HG03469 (cell line): ENCODE data around the gene APBB3.
"Not testable (repeated sequence)": the region's sequence is repeated elsewhere in the genome, so short reads cannot be mapped to it uniquely, and the experiment has no call there.

Source experiments
- ATAC-seq: cut with Tn5 transposase; IDR thresholded peaks from one replicate; pipeline ENCODE4 v1.9.1; 2021; ENCODE audit warnings: mild to moderate bottlenecking, moderate library complexity, moderate number of reproducible peaks; ENCODE audit not compliant: unreplicated experiment

APBB3 gene

DNA sequence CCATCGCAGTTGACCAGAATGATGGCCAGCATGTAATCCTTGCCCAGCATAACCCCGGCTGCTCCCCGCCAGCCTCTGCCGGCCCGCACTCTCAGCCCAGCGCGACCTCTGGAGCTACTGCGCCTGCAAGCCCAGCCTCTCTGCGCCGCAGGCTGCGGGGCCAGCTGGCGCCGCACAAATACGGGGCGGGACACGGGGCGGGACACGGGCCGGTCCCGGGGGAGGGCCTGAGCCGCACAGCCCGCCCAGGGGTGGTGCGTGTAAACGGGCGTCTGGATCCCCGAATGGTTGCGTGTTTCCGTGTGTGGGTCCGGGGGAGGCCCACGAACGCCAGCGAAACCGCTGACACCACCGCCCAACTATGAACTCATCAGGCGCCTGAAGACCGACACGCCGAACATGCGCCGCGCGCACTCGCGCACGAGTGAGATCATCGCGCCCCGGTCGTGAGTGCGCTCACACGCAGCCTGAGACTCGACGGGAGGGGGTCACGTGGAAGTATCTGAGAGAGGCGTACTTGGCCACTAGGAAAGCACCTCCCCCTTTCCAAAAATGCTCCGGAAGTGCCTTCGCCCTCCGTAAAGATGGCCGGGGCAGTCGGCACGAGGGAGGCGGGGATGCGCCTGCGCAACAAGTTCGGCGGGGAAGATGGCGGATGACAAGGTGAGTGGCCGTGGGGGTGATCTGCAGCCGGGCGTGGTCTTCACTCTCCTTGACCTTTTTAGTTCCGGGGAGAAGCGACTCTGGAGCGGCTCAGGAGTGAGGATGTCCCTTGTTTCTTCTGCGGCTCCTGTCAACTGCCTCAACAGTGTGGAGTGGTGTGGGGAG lies at the start of gene APBB3, which contains the start of gene SLC35A4:
APBB3 (minus strand) TSS at position 403 of the 828 bp plus-strand sequence; CDS start at position 50, 353 bp downstream.
SLC35A4 (plus strand) TSS at position 633 of the 828 bp plus-strand sequence. CDS start 2,342 bp downstream, outside the sequence.
- ATAC-seq: peak; percentile 78

DNA sequence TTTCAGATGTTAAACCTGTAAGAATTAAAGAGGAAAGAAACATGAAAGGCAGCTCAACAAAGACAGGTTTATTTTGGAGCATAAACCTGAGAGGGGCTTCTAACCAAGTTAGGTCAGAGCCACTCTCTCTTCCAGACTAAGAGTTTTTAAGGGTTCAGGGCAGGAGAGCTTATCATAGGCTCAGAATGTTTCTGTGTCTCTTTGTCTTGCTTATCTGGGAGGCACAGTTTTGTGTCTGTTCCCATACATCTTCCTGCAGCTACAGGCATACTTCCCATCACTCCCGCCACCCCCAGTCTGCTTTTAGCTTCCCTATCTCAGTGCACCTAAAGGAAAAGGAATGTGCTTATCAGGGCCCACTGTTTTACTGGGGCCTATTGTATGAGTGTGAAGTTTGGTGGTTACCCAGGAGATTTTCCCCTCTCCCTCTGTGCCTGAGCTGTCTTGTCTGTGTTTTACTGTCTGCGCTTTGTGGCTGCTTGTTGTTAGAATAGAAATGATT lies 46.7 kb upstream of the APBB3 start:
- ATAC-seq: no peak

- ATAC-seq: no peak
Observed at GRCh38 chr5:140609126-140609525, 44.7 kb upstream of the APBB3 start.

GRCh38 chr5:140608722-140609121 lies 44.3 kb upstream of the APBB3 start:
- no peak for ATAC-seq

DNA sequence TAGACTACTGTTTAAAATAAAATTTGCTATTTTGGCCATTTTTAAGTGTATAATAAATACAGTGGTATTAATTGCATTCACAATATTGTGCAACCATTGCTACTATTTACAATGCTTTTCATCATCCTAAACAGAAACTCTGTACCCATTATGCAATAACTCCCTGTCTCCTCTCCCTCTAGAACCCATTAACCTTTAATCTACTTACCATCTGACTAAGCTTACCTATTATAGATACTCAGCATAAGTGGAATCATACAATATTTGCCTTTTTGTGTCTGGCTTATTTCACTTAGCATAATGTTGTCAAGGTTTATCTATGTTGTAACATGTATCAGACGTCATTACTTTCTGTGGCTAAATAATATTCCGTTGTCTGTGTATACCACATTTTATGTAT lies 42.6 kb upstream of the APBB3 start:
- no peak for ATAC-seq

GRCh38 chr5:140605879-140606278 lies 41.5 kb upstream of the APBB3 start:
- no peak for ATAC-seq

DNA sequence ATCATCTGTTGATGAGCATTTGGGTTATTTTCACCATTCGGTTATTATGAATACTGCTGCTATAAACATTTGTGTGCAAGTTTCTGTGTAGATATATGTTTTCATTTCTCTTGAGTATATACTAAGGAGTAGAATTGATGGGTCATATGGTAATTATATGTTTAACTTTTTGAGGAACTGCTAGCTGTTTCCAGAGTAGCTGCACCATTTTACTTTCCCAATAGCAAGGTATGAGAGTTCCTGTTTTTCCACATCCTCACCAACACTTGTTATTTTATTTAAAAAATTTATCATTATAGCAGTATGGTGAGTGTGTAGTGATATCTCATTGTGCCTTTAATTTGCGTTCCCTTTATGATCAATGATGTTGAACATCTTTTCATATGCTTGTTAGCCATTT lies 39.3 kb upstream of the APBB3 start:
- no peak for ATAC-seq

DNA sequence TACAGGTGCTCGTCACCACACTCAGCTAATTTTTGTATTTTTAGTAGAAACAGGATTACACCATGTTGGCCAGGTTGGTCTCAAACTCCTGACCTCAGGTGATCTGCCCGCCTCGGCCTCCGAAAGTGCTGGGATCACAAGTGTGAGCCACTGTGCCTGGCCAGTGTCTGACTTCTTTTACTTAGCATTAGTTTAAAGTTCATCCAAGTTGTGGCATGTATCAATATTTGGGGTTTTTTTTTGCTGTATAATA lies 39.0 kb upstream of the APBB3 start:
- ATAC-seq: not testable (repeated sequence)

DNA sequence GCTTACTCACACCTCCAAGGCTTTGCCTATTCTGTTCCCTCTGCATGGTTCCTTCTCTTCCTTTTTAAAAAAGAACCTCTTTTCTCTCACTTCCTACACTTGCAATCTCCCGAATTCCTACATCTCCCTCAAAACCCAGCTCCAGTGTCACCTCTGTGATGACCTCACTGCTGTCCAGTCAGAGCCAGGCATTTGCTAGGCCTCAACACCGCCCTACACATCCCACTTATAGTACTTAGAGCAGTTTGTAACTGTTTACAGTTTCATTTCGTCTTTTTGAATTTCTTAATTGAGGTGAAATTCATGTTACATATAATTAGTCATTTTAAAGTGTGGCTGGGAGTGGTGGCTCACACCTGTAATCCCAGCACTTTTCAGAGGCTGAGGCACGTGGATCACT lies 37.7 kb upstream of the APBB3 start:
- ATAC-seq: no peak

DNA sequence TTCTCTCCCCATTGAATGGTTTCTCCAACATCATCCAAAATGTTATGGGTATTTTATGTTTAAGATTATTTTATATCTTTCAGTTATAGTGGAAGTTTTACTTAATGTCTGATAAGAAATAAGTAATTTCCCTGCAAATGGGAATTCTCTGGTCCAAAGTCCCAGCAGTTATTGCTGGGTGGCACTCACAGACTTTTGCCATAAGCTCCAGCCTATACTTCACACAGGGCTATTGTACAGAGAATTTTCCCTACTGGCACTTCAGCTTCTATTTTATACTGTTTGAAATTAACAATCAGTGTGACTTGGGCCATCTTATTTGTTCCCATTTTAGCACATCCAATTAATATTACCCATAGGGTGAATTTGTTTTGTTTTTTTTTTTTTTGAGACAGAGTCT lies 35.7 kb upstream of the APBB3 start:
- ATAC-seq: no peak

DNA sequence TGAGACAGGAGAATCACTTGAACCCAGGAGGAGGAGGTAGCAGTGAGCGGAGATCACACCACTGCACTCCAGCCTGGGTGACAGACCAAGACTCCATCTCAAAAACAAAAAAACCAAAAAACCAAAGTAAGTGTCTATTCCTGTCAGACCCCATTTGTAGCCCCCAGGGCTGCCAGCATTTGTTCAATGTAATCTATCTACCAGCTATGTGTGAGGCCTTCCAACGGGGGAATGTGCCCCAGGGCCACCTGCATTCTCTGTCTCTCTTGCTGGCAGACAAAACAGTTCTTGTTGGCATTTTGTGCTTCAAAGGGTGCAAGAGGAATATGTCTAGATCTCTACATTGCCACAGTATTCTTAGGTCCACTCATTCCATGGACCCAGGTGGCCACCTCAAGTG lies 34.4 kb upstream of the APBB3 start:
- no peak for ATAC-seq

DNA sequence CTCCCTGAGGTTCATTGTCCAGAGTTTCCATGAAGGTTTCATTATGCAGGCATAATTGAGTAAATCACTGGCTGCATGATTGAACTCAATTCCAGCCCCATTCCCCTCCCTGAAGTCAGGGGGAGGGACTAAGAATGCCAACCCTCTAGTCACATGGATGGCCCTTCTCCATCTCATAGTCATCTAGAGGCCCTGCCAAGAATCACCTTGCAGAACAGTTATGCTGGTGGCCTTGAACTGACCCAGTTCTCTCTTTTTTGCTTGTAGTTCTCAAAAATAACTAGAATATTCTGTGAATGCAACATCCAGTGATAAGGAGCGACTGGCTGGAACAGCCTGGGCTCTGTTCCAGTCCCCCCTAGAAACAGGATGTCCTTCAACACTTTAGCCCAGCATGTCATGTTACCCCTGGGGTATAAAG lies 31.9 kb upstream of the APBB3 start:
- no peak for ATAC-seq

- ATAC-seq: no peak
Observed at GRCh38 chr5:140595538-140596300, 31.3 kb upstream of the APBB3 start.

GRCh38 chr5:140594169-140594568 lies 29.8 kb upstream of the APBB3 start:
- no peak for ATAC-seq

DNA sequence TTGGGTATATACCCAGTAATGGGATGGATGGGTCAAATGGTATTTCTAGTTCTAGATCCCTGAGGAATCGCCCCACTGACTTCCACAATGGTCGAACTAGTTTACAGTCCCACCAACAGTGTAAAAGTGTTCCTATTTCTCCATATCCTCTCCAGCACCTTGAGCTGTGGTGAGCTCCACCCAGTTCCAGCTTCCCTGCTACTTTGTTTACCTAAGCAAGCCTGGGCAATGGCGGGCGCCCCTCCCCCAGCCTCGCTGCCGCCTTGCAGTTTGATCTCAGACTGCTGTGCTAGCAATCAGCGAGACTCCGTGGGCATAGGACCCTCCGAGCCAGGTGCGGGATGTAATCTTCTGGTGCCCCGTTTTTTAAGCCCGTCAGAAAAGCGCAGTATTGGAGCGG lies 28.7 kb upstream of the APBB3 start:
- not testable (repeated sequence) for ATAC-seq

- no peak for ATAC-seq
Observed at GRCh38 chr5:140591747-140592372, 27.5 kb upstream of the APBB3 start.

DNA sequence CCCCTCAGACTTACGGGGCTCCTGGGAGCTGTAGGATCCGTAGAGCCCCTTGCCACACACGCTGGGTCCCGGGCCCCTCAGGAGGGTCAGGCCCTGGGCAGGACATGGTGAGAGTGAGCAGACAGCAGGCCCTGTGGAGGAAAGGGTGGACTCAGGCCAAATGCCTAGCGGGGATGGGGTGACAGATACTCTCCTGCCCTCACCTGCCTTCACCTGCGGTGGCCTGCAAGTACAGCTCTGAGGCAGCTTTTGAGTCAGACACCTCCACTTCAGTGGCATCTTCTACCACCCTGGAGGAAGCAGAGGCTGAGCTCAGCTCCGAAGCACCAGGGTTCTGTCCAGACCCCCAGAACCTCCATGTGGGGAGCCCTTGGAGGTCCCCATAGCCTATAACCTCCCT lies 26.5 kb upstream of the APBB3 start:
- no peak for ATAC-seq

DNA sequence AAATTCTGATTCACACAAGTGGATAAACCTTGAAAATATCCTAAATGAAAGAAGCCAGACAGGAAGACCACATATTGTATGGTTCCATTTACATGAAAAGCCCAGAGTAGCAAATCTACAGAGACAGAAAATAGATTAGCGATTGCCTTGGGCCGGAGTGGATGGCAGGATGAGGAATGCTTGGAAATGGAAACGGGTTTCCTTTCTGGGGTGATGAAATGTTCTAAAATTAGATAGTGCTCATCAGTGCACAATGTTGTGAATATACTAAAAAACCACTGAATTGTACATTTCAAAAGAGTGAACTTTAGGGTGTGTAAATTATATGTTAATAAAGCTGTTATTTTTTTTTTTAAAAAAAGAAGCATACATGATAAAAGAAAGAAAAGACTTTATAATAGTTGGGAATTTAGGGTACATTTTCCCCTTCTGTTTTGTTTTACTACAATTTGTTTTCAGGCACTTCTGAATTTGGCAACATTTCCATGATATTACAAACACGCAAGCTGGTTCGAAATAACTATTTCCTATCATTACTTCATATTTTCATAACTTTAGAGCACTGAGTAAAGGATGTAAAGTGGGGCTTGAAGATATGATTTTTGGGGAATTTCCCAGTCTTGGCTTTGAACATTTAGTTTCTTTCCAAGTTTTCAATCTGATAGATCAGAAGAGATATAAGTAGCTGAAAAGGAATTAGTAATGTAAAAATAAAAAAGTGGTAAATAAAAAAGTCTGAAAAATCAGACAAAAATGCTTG lies 24.1 kb upstream of the APBB3 start:
- no peak for ATAC-seq

DNA sequence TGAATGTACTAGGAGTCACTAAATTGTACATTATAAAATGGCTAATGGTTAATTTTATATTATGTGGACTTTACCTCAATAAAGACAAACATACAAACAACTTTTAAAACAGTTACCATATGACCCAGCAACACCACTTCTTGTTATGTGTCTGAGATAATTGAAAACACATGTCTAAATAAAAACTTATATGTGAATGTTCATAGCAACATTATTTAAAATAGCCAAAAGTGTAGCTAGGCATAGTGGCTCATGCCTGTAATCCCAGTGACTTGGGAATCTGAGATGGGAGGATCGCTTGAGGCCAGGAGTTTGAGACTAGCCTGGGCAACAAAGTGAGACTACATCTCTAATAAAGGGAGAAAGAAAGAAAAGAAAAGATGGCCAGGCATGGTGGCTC lies 23.1 kb upstream of the APBB3 start:
- ATAC-seq: no peak

DNA sequence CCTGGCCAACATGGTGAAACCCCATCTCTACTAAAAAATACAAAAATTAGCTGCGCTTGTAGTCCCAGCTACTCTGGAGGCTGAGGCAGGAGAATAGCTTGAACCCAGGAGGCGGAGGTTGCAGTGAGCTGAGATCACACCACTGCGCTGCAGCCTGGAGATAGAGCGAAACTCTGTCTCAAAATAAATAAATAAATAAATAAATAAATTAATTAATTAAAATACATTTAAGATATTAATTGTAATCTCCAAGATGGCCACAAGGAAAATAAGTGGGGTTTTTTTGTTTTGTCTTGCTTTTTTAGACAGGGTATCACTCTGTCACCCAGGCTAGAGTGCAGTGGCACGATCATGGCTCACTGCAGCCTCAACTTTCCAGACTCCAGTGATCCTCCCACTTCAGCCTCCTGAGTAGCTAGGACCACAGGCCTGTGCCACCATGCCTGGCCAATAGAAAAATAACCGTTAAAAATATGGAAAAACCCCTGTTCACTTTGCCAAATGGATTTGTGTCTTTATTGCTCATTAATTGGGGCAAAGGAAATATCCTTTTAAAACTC lies 14.9 kb upstream of the APBB3 start:
- not testable (repeated sequence) for ATAC-seq
